NB4 (cell line): Measurements from ENCODE around the gene SIGLEC9.

Experiments used
- DNase-seq: peaks from one replicate; pipeline ENCODE4 v3.0.0; 2010; ENCODE audit warnings: low read depth
- H3K4me3 ChIP-seq: one replicate; pipeline ENCODE4 v1.5.1; 2011; ENCODE audit warnings: mild to moderate bottlenecking, low read depth, low read length, moderate library complexity
- MYC ChIP-seq: IDR thresholded peaks from 2 replicates; pipeline ENCODE4 v1.6.1; 2011; ENCODE audit warnings: low read depth, low read length
- POLR2A ChIP-seq: IDR thresholded peaks from 2 replicates; pipeline ENCODE4 v1.6.1; 2011; ENCODE audit warnings: mild to moderate bottlenecking; ENCODE audit not compliant: insufficient read length; ENCODE audit errors: extremely low read depth
- TF ChIP-seq, protein P1 (sequence below): IDR thresholded peaks from 2 replicates; pipeline ENCODE4 v1.6.1; 2011; ENCODE audit warnings: low read depth, low read length
- TF ChIP-seq, protein P2 (sequence below): IDR thresholded peaks from one replicate; pipeline ENCODE4 v1.5.1; 2012; ENCODE audit warnings: low read depth, low read length

SIGLEC9 gene

DNA sequence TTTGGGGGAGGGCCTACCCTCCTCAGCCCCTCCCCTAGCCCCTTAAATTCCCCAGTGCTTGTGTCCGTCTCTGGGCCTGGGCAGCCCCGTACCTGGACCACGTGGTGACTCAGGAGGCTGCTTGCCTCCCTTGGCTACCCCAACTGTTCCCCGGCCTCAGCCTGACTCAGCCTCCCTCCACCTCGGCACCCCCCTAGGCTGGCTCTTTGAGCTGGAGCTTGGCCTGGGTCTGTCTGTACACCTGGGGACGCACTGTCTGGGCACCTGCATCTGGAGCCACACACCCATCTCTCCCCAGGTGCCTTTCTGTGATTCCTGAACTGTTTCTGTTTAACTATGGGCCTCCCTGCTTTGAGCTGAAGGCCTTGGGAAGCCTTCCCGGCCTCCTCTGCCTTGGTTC, 40.2 kb upstream of the SIGLEC9 start:
- TF ChIP-seq MYC (no peak), POLR2A (no peak)
- TF ChIP-seq, protein P1, sequence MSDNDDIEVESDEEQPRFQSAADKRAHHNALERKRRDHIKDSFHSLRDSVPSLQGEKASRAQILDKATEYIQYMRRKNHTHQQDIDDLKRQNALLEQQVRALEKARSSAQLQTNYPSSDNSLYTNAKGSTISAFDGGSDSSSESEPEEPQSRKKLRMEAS, result no peak
- TF ChIP-seq, protein P2, sequence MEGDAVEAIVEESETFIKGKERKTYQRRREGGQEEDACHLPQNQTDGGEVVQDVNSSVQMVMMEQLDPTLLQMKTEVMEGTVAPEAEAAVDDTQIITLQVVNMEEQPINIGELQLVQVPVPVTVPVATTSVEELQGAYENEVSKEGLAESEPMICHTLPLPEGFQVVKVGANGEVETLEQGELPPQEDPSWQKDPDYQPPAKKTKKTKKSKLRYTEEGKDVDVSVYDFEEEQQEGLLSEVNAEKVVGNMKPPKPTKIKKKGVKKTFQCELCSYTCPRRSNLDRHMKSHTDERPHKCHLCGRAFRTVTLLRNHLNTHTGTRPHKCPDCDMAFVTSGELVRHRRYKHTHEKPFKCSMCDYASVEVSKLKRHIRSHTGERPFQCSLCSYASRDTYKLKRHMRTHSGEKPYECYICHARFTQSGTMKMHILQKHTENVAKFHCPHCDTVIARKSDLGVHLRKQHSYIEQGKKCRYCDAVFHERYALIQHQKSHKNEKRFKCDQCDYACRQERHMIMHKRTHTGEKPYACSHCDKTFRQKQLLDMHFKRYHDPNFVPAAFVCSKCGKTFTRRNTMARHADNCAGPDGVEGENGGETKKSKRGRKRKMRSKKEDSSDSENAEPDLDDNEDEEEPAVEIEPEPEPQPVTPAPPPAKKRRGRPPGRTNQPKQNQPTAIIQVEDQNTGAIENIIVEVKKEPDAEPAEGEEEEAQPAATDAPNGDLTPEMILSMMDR, result no peak
- no peak overlapping the region for H3K4me3 ChIP-seq
- no peak for DNase-seq

DNA sequence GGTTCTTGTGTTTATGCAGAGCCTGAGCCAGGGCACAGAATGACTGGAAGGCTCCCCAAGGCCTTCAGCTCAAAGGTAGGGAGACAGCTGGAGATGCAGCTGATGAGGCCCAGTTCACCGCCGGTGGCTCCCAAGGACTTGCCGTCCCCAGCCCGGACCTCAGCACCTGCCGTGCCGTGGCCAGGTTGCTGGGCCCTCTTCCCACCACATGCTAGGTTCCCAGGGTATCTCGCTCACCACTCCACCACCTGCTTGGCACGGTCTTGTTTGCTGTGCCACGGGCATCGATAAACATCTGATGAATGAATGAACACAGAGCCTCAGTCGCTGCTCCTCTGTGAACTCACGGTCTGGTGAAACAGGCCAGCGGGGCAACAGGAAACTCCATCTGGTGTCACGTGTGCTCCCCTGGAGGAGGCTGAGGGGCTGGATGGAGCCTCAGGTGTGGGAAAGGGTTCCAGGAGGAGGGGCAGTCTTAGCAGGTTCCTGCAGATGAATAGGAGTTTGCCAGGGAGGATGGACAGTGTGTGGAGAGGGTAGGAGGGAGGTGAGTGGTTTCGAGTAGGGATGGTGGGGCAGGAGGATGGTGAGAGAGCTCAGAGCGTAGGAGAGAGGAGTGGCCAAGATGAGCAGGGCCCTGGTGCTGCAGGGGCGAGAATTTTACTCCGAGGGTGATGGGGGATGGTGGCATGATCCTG, 38.4 kb upstream of the SIGLEC9 start:
- no peak for DNase-seq
- no peak overlapping the region for H3K4me3 ChIP-seq
- TF ChIP-seq MYC (no peak), POLR2A (no peak)
- TF ChIP-seq, protein P1, result no peak
- TF ChIP-seq, protein P2, result no peak

DNA sequence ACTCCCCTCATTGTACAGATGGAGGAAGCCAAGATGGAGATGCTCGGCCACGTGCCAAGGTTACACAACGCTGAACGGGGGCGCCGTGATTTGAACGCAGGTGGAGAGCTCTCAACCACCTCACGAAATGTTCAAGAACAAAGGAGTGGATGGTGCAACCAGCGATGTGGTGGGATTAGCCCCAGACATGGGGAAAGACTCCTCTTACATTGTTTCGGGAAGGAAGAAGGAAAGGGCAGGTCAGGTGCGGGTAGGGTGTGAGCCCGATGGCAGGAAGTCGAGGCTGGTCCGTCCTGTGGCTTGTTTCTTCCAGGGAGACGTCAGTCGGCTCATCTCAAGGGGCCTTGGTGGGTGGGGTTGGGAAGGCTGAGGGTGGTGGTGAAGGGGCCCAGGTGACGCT, 34.9 kb upstream of the SIGLEC9 start:
- TF ChIP-seq, protein P2, result no peak
- TF ChIP-seq POLR2A (no peak), MYC (no peak)
- DNase-seq, result no peak
- no peak overlapping the region for H3K4me3 ChIP-seq

DNA sequence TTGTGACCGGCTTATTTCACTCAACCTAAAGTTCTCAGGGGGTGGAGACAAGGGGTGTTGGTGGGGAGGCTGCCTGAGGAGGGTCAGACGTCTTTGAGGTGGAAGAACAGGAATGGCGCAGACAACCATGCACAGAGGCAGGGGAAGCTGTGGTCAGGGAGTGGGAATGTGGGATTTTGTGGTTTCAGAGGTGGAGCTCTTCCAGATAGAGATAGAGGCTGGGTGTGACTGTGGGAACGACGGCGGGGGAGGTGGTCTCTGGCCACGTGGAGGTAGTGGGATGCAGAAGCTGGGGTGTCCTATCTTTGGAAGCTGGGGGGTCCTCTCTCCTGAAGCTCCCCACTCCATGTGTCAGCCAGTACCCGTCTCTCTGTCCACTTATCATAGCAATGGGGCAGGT, 34.2 kb upstream of the SIGLEC9 start:
- no peak for DNase-seq
- TF ChIP-seq, protein P1, result no peak
- TF ChIP-seq MYC, result no peak
- TF ChIP-seq POLR2A, result no peak
- TF ChIP-seq, protein P2, result no peak
- H3K4me3 ChIP-seq, result no peak overlapping the region

DNA sequence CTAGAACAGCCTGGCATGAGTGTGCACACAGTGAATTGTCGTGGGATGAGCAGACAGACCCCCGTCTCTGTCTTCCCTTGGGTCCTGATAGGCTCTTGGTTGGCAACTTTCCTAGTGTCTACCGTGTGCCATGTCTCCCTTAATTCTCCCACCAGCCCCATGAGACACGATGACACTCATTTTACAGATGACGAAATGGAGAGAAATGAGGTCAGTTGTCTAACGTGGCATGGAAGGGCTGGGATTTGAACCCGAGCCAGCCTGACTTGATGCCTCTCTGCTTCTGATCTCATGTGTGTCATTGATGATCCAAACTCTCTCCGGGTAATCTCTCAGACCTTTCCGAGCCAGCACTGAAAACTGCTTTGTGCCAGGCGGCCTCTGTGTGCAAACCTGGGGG, 33.6 kb upstream of the SIGLEC9 start:
- TF ChIP-seq, protein P1, result no peak
- TF ChIP-seq POLR2A (no peak), MYC (no peak)
- TF ChIP-seq, protein P2, result no peak
- DNase-seq, result no peak

More for the DNA sequence above, 33.6 kb upstream of the SIGLEC9 start:
- no peak overlapping the region for H3K4me3 ChIP-seq
